Stimulated activated CD4-positive, alpha-beta T cell treated with anti-CD3 and anti-CD28 coated beads, Interleukin-2, amount 100 ng/mL, for 4 hours (primary cell): Measurements from ENCODE around the gene KCNC1.

ENCODE experiments used
- DNase-seq: peaks from one replicate; pipeline ENCODE4 v3.0.0-alpha.2; 2020; ENCODE audit warnings: low read depth

Gene KCNC1

GRCh38 chr11:17738151-17738973, 3.8 kb downstream of the KCNC1 start:
- no peak for DNase-seq

GRCh38 chr11:17739945-17740338, 5.4 kb downstream of the KCNC1 start:
- DNase-seq, result no peak

GRCh38 chr11:17740649-17741235, 6.2 kb downstream of the KCNC1 start:
- DNase-seq, result no peak

GRCh38 chr11:17741487-17741886, 6.9 kb downstream of the KCNC1 start:
- DNase-seq, result no peak

- no peak for DNase-seq
These were observed 7.4 kb downstream of the KCNC1 start for GRCh38 chr11:17742019-17742418.

GRCh38 chr11:17743026-17743807, 8.6 kb downstream of the KCNC1 start:
- DNase-seq, result no peak

GRCh38 chr11:17743808-17744119, 9.2 kb downstream of the KCNC1 start:
- DNase-seq, result no peak

GRCh38 chr11:17744151-17744940, 9.8 kb downstream of the KCNC1 start:
- DNase-seq, result no peak

GRCh38 chr11:17745023-17745772, 10.6 kb downstream of the KCNC1 start:
- DNase-seq, result no peak

GRCh38 chr11:17746096-17746495, 11.5 kb downstream of the KCNC1 start:
- no peak for DNase-seq

GRCh38 chr11:17747131-17747955, 12.8 kb downstream of the KCNC1 start:
- no peak for DNase-seq

GRCh38 chr11:17748044-17748443, 13.5 kb downstream of the KCNC1 start:
- no peak for DNase-seq

GRCh38 chr11:17748761-17749721, 14.5 kb downstream of the KCNC1 start:
- no peak for DNase-seq

- no peak for DNase-seq
These were observed 15.6 kb downstream of the KCNC1 start for GRCh38 chr11:17750013-17750800.

- no peak for DNase-seq
These were observed 16.2 kb downstream of the KCNC1 start for GRCh38 chr11:17750801-17751165.

- no peak for DNase-seq
These were observed 17.0 kb downstream of the KCNC1 start for GRCh38 chr11:17751558-17751957.

- no peak for DNase-seq
These were observed 17.6 kb downstream of the KCNC1 start for GRCh38 chr11:17752144-17752543.

- DNase-seq, result no peak
These were observed 18.6 kb downstream of the KCNC1 start for GRCh38 chr11:17753153-17753552.

GRCh38 chr11:17753641-17754040, 19.1 kb downstream of the KCNC1 start:
- no peak for DNase-seq
